ENCODE data around the gene APOBEC3A.

- TF ChIP-seq CTCF (IDR thresholded peaks at IDR 0.05) (no peak), POLR2AphosphoS5 (IDR thresholded peaks at IDR 0.05) (no peak)
Measured at GRCh38 chr22:38936562-38936961, 20.8 kb upstream of the APOBEC3A start.
